ENCODE results near the gene YAF2.

Gene YAF2

GRCh38 chr12:42238240-42239140, at the start of gene YAF2:
Gene YAF2, minus strand, starts transcription at chr12:42238248. Its CDS starts 68 bp downstream, at chr12:42238180.
- peak; percentile 87 to 88 for ATAC-seq

- ATAC-seq, result no peak
Measured at GRCh38 chr12:42286741-42287140, 48.7 kb upstream of the YAF2 start.

- ATAC-seq, result no peak
Measured at GRCh38 chr12:42285431-42285830, 47.4 kb upstream of the YAF2 start.

GRCh38 chr12:42284876-42285275, 46.8 kb upstream of the YAF2 start:
- no peak for ATAC-seq

GRCh38 chr12:42284157-42284556, 46.1 kb upstream of the YAF2 start:
- ATAC-seq, result no peak

GRCh38 chr12:42283739-42284138, 45.7 kb upstream of the YAF2 start:
- no peak for ATAC-seq

- ATAC-seq, result no peak
Measured at GRCh38 chr12:42282294-42282693, 44.2 kb upstream of the YAF2 start.

GRCh38 chr12:42281844-42282243, 43.8 kb upstream of the YAF2 start:
- no peak for ATAC-seq

- ATAC-seq, result no peak
Measured at GRCh38 chr12:42281278-42281677, 43.2 kb upstream of the YAF2 start.

GRCh38 chr12:42278128-42278510, 40.1 kb upstream of the YAF2 start:
- ATAC-seq, result no peak

GRCh38 chr12:42277396-42278127, 39.5 kb upstream of the YAF2 start:
- ATAC-seq, result no peak

GRCh38 chr12:42275499-42275898, 37.5 kb upstream of the YAF2 start:
- ATAC-seq, result no peak

GRCh38 chr12:42273706-42274105, 35.7 kb upstream of the YAF2 start:
- no peak for ATAC-seq

GRCh38 chr12:42270596-42270995, 32.5 kb upstream of the YAF2 start:
- ATAC-seq, result no peak

- no peak for ATAC-seq
Measured at GRCh38 chr12:42267413-42268190, 29.6 kb upstream of the YAF2 start.

GRCh38 chr12:42266579-42267230, 28.7 kb upstream of the YAF2 start:
- no peak for ATAC-seq

GRCh38 chr12:42262271-42262670, 24.2 kb upstream of the YAF2 start:
- ATAC-seq, result no peak

- ATAC-seq, result peak in 1 of 2 donors; percentile 51
Measured at GRCh38 chr12:42261708-42262107, 23.7 kb upstream of the YAF2 start.

GRCh38 chr12:42260518-42260917, 22.5 kb upstream of the YAF2 start:
- no peak for ATAC-seq

GRCh38 chr12:42259699-42260098, 21.7 kb upstream of the YAF2 start:
- no peak for ATAC-seq

- peak; percentile 35 to 45 for ATAC-seq
Measured at GRCh38 chr12:42255866-42256261, 17.8 kb upstream of the YAF2 start.

GRCh38 chr12:42255221-42255865, 17.3 kb upstream of the YAF2 start:
- no peak for ATAC-seq

Measured in activated CD4-positive, CD25-positive, alpha-beta regulatory T cell treated with anti-CD3 and anti-CD28 coated beads, Interleukin-2, amount 50 U/mL, for 24 hours (primary cell).